Left ventricle myocardium inferior (tissue), 1 donor: ENCODE measurements around the gene ZMYND15. TPM values are rescaled to one million over a fixed set of nuclear protein-coding genes. Genes with fewer than 3 reads are reported as not detected.
A peak's percentile ranks its signal among the peaks of the same experiment; 100 is the strongest.

ENCODE experiments used
- DNase-seq: peaks from one replicate; pipeline ENCODE4 v3.0.0-alpha.2; 2020
- H3K27ac ChIP-seq: fragments of 200-600 bp; replicated peaks from 2 replicates; pipeline ENCODE4 v1.8.0; 2021
- H3K27me3 ChIP-seq: fragments of 200-600 bp; 2 replicates; pipeline ENCODE4 v1.8.0; 2021; ENCODE audit warnings: low read depth
- H3K36me3 ChIP-seq: fragments of 200-600 bp; 2 replicates; pipeline ENCODE4 v1.8.0; 2021
- H3K4me1 ChIP-seq: fragments of 200-600 bp; 2 replicates; pipeline ENCODE4 v1.8.0; 2021
- H3K4me3 ChIP-seq: fragments of 200-600 bp; 2 replicates; pipeline ENCODE4 v1.8.0; 2021; ENCODE audit warnings: mild to moderate bottlenecking, moderate library complexity
- H3K9me3 ChIP-seq: fragments of 200-600 bp; replicated peaks from 2 replicates; pipeline ENCODE4 v1.8.0; 2021
- CTCF ChIP-seq: fragments of 200-600 bp; IDR thresholded peaks from 2 replicates; pipeline ENCODE4 v1.8.0; 2021; ENCODE audit warnings: antibody characterized with exemption, mild to moderate bottlenecking, borderline replicate concordance
- intact Hi-C: fragments of 100-400 bp; cut with micrococcal nuclease; formaldehyde crosslinking; loops from one replicate; pipeline ENCODE4 v1.11.0; 2022
- total RNA-seq: library from RNA; stranded (reverse); fragmentation: NEBNext Ultra II Directional; extraction: Animal tissue kit (Norgen Biotek cat#: 25700); gene quantifications from one replicate; pipeline ENCODE4 v1.2.1, GENCODE V29; 2021
- donor health status: DM: no; HTN: yes; CAD: no; lungs with severe emphysema.

The ZMYND15 gene
- total RNA-seq, 1 donor from 2014 or later = 0.08 TPM

- intact Hi-C loops = loop anchor here (5.0 kb wide), 1 partner anchor 101 kb away; no protein-coding TSS in a partner anchor
- Histone ChIP-seq H3K36me3 (no peaks in the 10 kb centered on the region), H3K4me1 (peaks cover 55% of the 10 kb centered on the region), H3K27me3 (peaks cover 54% of the 10 kb centered on the region), H3K4me3 (peak within 1 kb of the TSS; percentile 57), H3K27ac (no peak within 1 kb of the TSS), H3K9me3 (no peaks in the 10 kb centered on the region)
- no peak for DNase-seq
- TF ChIP-seq CTCF = no peak
Measured at GRCh38 chr17:4786106-4786511, 46.5 kb downstream of the ZMYND15 start, which contains the start of gene VMO1. VMO1 (minus strand) TSS chr17:4786364; CDS start chr17:4786352, 12 bp downstream.

DNA sequence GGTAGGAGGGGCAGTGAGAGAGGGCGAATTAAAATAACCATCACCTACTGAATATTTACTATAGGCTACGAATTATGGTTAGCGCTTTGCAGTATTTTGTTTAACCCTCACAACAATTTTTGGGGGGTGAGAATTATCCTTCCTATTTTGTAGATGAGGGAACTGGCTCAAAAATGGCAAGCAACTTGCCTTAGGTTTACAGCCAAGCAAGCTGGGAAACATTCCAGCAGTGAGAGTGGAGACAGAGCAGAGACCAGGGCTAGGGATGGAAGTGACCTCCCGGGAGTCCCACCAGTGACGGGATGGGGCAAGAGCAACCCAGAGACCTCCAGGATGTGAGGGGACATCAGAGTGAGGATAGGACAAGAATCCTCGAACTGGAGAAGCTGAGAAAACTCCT, 46.9 kb downstream of the ZMYND15 start:
- peak overlapping the region; percentile 57 for H3K4me3 ChIP-seq
- no peak for TF ChIP-seq CTCF
- H3K9me3 ChIP-seq = no peaks in the 10 kb centered on the region
- no peak for DNase-seq
- intact Hi-C loops = loop anchor here (5.0 kb wide), 1 partner anchor 101 kb away; no protein-coding TSS in a partner anchor
- H3K27ac ChIP-seq = no peak overlapping the region
- H3K4me1 ChIP-seq = peaks cover 55% of the 10 kb centered on the region
- H3K36me3 ChIP-seq = no peaks in the 10 kb centered on the region
- peaks cover 50% of the 10 kb centered on the region for H3K27me3 ChIP-seq

DNA sequence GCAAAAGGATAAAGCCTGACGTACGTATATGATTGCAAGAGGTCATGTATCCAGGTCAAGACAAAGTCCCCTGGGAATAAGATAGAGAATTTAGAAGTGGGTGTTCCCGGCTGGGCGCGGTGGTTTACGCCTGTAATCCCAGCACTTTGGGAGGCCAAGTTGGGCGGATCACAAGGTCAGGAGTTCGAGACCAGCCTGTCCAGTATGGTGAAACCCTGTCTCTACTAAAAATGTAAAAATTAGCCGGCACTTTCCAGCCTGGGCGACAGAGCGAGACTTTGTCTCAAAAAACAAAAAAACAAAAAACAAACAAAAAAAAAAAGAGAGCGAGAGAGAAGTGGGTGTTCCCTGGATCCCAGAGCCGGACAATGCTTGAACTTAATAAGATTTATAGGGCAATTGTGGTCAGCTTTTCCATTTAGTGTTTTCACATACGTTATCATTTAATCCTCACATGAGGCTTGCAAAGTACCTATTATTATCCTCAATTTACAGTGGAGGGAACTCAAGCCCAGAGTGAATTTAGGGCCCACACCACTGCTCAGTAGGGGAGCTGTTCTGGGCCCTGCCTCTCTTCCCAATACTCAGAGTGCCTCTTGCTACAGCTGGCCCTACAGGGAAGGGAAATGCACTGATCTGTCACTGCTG, 48.6 kb downstream of the ZMYND15 start:
- no peak for DNase-seq
- peak overlapping the region; percentile 90 for H3K4me3 ChIP-seq

GRCh38 chr17:4788807-4789700, 49.4 kb downstream of the ZMYND15 start, which contains the start of gene GLTPD2:
GLTPD2 (plus strand) TSS chr17:4788964; CDS start chr17:4789012, 48 bp downstream.
- Histone ChIP-seq H3K27ac (peak within 1 kb of the TSS; percentile 100), H3K27me3 (peaks cover 24% of the 10 kb centered on the region), H3K36me3 (no peaks in the 10 kb centered on the region), H3K9me3 (no peaks in the 10 kb centered on the region), H3K4me1 (peaks cover 55% of the 10 kb centered on the region), H3K4me3 (peak within 1 kb of the TSS; percentile 90)
- TF ChIP-seq CTCF = no peak
- no peak for DNase-seq
- intact Hi-C loops = loop anchor here (5.0 kb wide), 1 partner anchor 98 kb away; no protein-coding TSS in a partner anchor

More for the DNA sequence above, 48.6 kb downstream of the ZMYND15 start:
- Histone ChIP-seq H3K27ac (no peak overlapping the region), H3K36me3 (no peaks in the 10 kb centered on the region), H3K4me1 (peaks cover 55% of the 10 kb centered on the region), H3K27me3 (peaks cover 32% of the 10 kb centered on the region), H3K9me3 (no peaks in the 10 kb centered on the region)
- TF ChIP-seq CTCF = no peak
- intact Hi-C loops = loop anchor here (5.0 kb wide), 1 partner anchor 99 kb away; no protein-coding TSS in a partner anchor

GRCh38 chr17:4789701-4789950, 50.0 kb downstream of the ZMYND15 start:
- Histone ChIP-seq H3K36me3 (no peaks in the 10 kb centered on the region), H3K27ac (peak overlapping the region; percentile 100), H3K9me3 (no peaks in the 10 kb centered on the region), H3K4me1 (peaks cover 55% of the 10 kb centered on the region), H3K4me3 (peak overlapping the region; percentile 90), H3K27me3 (peaks cover 19% of the 10 kb centered on the region)
- no peak for DNase-seq
- intact Hi-C loops = loop anchor here (5.0 kb wide), 1 partner anchor 98 kb away; no protein-coding TSS in a partner anchor
- no peak for TF ChIP-seq CTCF
